HepG2 (cell line): ENCODE results near the gene SF3B2. TPM values are rescaled to one million over a fixed set of nuclear protein-coding genes. Genes with fewer than 3 reads are reported as not detected.
A peak's percentile ranks its signal among the peaks of the same experiment; 100 is the strongest.

Experiments used
- ATAC-seq: fragments of 200-7000 bp; cut with Tn5 transposase; 3 replicates; pipeline ENCODE4 v1.9.1; 2020; ENCODE audit warnings: mild to moderate bottlenecking, moderate library complexity
- BruUV-seq: library from RNA; stranded (reverse); fragments of 400-500 nt; replicated peaks from 2 replicates; lab custom pipeline; 2021; lab: Mats Ljungman, UMichigan
- CTCF ChIA-PET: fragments of 300-600 bp; formaldehyde crosslinking; extraction: SDS; loops from one replicate; lab custom pipeline; 2021; ENCODE audit warnings: low total read pairs, inconsistent platforms, low intra/inter-chr PET ratio; lab: Yijun Ruan, JAX
- POLR2A ChIA-PET: fragments of 350-600 bp; sonication (Branson Sonifier 250); formaldehyde crosslinking; loops from one replicate; lab custom pipeline; 2020; ENCODE audit warnings: antibody characterized with exemption, inconsistent platforms; lab: Yijun Ruan, JAX
- DNase-seq: peaks from one replicate; pipeline ENCODE4 v3.0.0-alpha.2; 2015; ENCODE audit warnings: low spot score
- FAIRE-seq: peaks from 3 replicates; lab custom pipeline; 2011; peaks lifted over from hg19 to GRCh38; lab: Jason Lieb, UNC
- H2AFZ ChIP-seq: one replicate; pipeline ENCODE4 v1.6.1; 2011; ENCODE audit warnings: low read length, inconsistent platforms
- H3K27ac ChIP-seq: fragments of 300-600 bp; 3 replicates; pipeline ENCODE4 v1.8.0; 2011; ENCODE audit warnings: mixed run types, mild to moderate bottlenecking, mixed read lengths, low read length, inconsistent platforms; ENCODE audit not compliant: insufficient read depth; ENCODE audit errors: extremely low read length
- H3K27me3 ChIP-seq, 2 experiments: fragments of 200-600 bp in 1 of 2; 2 replicates in 1 of 2; 3 replicates in 1 of 2; pipeline versions ENCODE4 v1.6.0 to v1.8.0; 2011; ENCODE audit warnings: low read length in 2 of 2, mild to moderate bottlenecking in 2 of 2, moderate library complexity in 2 of 2, inconsistent platforms in 1 of 2; ENCODE audit not compliant: insufficient read depth in 2 of 2, control insufficient read depth in 1 of 2
- H3K36me3 ChIP-seq, 2 experiments: fragments of 200-600 bp in 1 of 2; replicated peaks in 1 of 2; 2 replicates in 1 of 2; 3 replicates in 1 of 2; pipeline versions ENCODE4 v1.5.1 to v1.8.0; 2011; ENCODE audit warnings: low read length in 2 of 2, inconsistent platforms in 1 of 2; ENCODE audit not compliant: insufficient read depth in 2 of 2, control insufficient read depth in 1 of 2
- H3K4me1 ChIP-seq: 2 replicates; pipeline ENCODE4 v1.5.1; 2012; ENCODE audit warnings: low read length, inconsistent platforms; ENCODE audit not compliant: insufficient read depth
- H3K4me2 ChIP-seq: 2 replicates; pipeline ENCODE4 v1.6.0; 2011; ENCODE audit warnings: low read depth, low read length, inconsistent platforms
- H3K4me3 ChIP-seq, 3 experiments: fragments of 200-600 bp in 1 of 3; sonication (generic), shearing (Covaris generic) in 1 of 3; replicated peaks in 1 of 3; 2 replicates each; pipeline ENCODE4 v1.5.1; 2011 to 2016; ENCODE audit warnings: low read length in 3 of 3, inconsistent platforms in 2 of 3, low read depth in 2 of 3, mild to moderate bottlenecking in 2 of 3, control low read depth in 1 of 3, mixed read lengths in 1 of 3; ENCODE audit not compliant: insufficient read depth in 1 of 3
- H3K79me2 ChIP-seq: one replicate; pipeline ENCODE4 v1.6.1; 2011; ENCODE audit warnings: low read length, inconsistent platforms; ENCODE audit not compliant: insufficient read depth
- H3K9ac ChIP-seq: 2 replicates; pipeline ENCODE4 v1.6.0; 2011; ENCODE audit warnings: mild to moderate bottlenecking, low read depth, low read length, inconsistent platforms; ENCODE audit not compliant: insufficient read depth
- H3K9me3 ChIP-seq: 2 replicates; pipeline ENCODE4 v1.5.1; 2012; ENCODE audit warnings: mild to moderate bottlenecking, low read length
- H4K20me1 ChIP-seq: 2 replicates; pipeline ENCODE4 v1.6.0; 2011; ENCODE audit warnings: inconsistent platforms, mild to moderate bottlenecking, low read length, moderate library complexity; ENCODE audit not compliant: insufficient read depth
- ARID5B ChIP-seq: IDR thresholded peaks from 2 replicates; pipeline ENCODE4 v1.4.0; 2020; ENCODE audit warnings: mild to moderate bottlenecking, missing genetic modification reagents
- BRD4 ChIP-seq: sonication (generic); formaldehyde crosslinking; IDR thresholded peaks from 2 replicates; pipeline ENCODE4 v1.4.0; 2020; ENCODE audit warnings: missing genetic modification reagents
- HDAC6 ChIP-seq: fragments of 200-600 bp; sonication (generic); IDR thresholded peaks from 2 replicates; pipeline ENCODE4 v1.7.0; 2017; ENCODE audit warnings: mild to moderate bottlenecking, antibody characterized with exemption, low read length, low read depth
- HMG20B ChIP-seq: conservative IDR thresholded peaks from 2 replicates; pipeline ENCODE4 v1.6.1; 2016; ENCODE audit warnings: missing genetic modification reagents, missing compliant biosample characterization
- ISL2 ChIP-seq: sonication (generic); formaldehyde crosslinking; IDR thresholded peaks from 2 replicates; pipeline ENCODE4 v1.5.0; 2020; ENCODE audit warnings: missing genetic modification reagents
- KDM4B ChIP-seq: sonication (generic); formaldehyde crosslinking; IDR thresholded peaks from 2 replicates; pipeline ENCODE4 v1.4.0; 2020; ENCODE audit warnings: missing genetic modification reagents
- SIN3A ChIP-seq: IDR thresholded peaks from 2 replicates; pipeline ENCODE4 v1.6.1; 2011; ENCODE audit warnings: low read depth, mild to moderate bottlenecking, control low read depth, low read length, borderline replicate concordance
- YEATS2 ChIP-seq: sonication (generic); formaldehyde crosslinking; IDR thresholded peaks from 2 replicates; pipeline ENCODE4 v1.4.0; 2020; ENCODE audit warnings: missing genetic modification reagents, borderline replicate concordance
- ZBTB33 ChIP-seq: sonication (generic); formaldehyde crosslinking; IDR thresholded peaks from 2 replicates; pipeline ENCODE4 v1.4.0; 2020; ENCODE audit warnings: missing genetic modification reagents
- ZNF468 ChIP-seq: sonication (generic); formaldehyde crosslinking; IDR thresholded peaks from 2 replicates; pipeline ENCODE4 v1.8.0; 2022; ENCODE audit warnings: mild to moderate bottlenecking, moderate library complexity, missing genetic modification reagents
- WGBS: methylation state at CpG from one replicate; pipeline ENCODE4 v1.1.6; 2017; ENCODE audit warnings: low lambda C conversion rate; 5-methylcytosine and 5-hydroxymethylcytosine counted together
- in situ Hi-C: cut with HindIII; loops from 2 replicates; pipeline ENCODE4 v1.10.0; 2017; ENCODE audit warnings: low pct_unique_long_range_greater_than_20kb; ENCODE audit not compliant: extremely low pct_ligation_motif_present
- intact Hi-C: fragments of 100-400 bp; cut with micrococcal nuclease; formaldehyde crosslinking; loops from one replicate; pipeline ENCODE4 v1.10.0; 2022; ENCODE audit not compliant: unreplicated experiment
- polyA plus RNA-seq, 8 experiments: library from polyadenylated mRNA; depleted of rRNA in 3 of 8; stranded (reverse) in 7 of 8; unstranded in 1 of 8; fragments of >200 nt; fragmentation: Illumina TruSeq in 4 of 8; extraction: Trizol in 4 of 8; gene quantifications; 2 replicates each; pipeline versions ENCODE4 v1.2.1 to v1.2.3, GENCODE V29; 2011 to 2016; ENCODE audit warnings: low read depth in 4 of 8, missing spikeins in 1 of 8, mixed read lengths in 1 of 8; ENCODE audit not compliant: insufficient read depth in 1 of 8
- total RNA-seq, 5 experiments: library from RNA; depleted of rRNA; stranded (reverse); fragments of >200 nt; fragmentation: Illumina TruSeq; extraction: Trizol; gene quantifications; 2 replicates each; pipeline ENCODE4 v1.2.3, GENCODE V29; 2016; ENCODE audit warnings: low read depth in 1 of 5

Gene SF3B2
- total and polyA plus RNA-seq, 2 of the 13 experiments (the other 11 are each of a cell fraction or from before 2014, with no cell fraction given): 70.4 to 153 TPM

- H3K79me2 ChIP-seq: peaks cover 22% of the 10 kb centered on the region
- no peak for TF ChIP-seq BRD4 (CRISPR knock-in tag)
- TF ChIP-seq ISL2: no peak
- TF ChIP-seq YEATS2 (CRISPR knock-in tag): no peak
- TF ChIP-seq SIN3A: no peak
- no peak for TF ChIP-seq KDM4B (CRISPR knock-in tag)
- TF ChIP-seq HDAC6: no peak
- intact Hi-C loops: loop anchor here (5.0 kb wide), 1 partner anchor 52 kb away; no protein-coding TSS in a partner anchor
These were observed 32.8 kb downstream of the SF3B2 start for GRCh38 chr11:66084821-66085475.

GRCh38 chr11:66087148-66087908 is 35.2 kb downstream of the SF3B2 start:
- POLR2A ChIA-PET: interaction anchor here (1.5 kb wide), 1 partner anchor 32 kb away, joined by 4 read pairs; no protein-coding TSS in a partner anchor
- BruUV-seq: no TSS peak
- TF ChIP-seq ARID5B (CRISPR knock-in tag) (peak; percentile 36; the same call in 1 of the 2 replicates), HMG20B (no peak), ZBTB33 (CRISPR knock-in tag) (peak; percentile 66), ZNF468 (CRISPR knock-in tag) (no peak)

More at GRCh38 chr11:66084821-66085475, 32.8 kb downstream of the SF3B2 start:
- 93% methylated on average over 3 of the region's 3 CpGs for WGBS
- DNase-seq: no peak
- no peaks in the 10 kb centered on the region for H3K27me3 ChIP-seq
- no TSS peak for BruUV-seq
- peaks cover 0 to 2% of the 10 kb centered on the region in 2 experiments; a peak in 1 of 5 replicates for H3K36me3 ChIP-seq
- POLR2A ChIA-PET: no interaction called here
- H4K20me1 ChIP-seq: no peaks in the 10 kb centered on the region; the same call in 1 of the 2 replicates
- no peak overlapping the region for H2AFZ ChIP-seq
- no peaks in the 10 kb centered on the region for H3K9me3 ChIP-seq
- no peak for ATAC-seq
- H3K27ac ChIP-seq: no peak overlapping the region
- CTCF ChIA-PET: no interaction called here
- H3K9ac ChIP-seq: no peak overlapping the region
- H3K4me3 ChIP-seq: no peak overlapping the region
- peaks cover 57% of the 10 kb centered on the region for H3K4me1 ChIP-seq
- H3K4me2 ChIP-seq: no peak overlapping the region
- FAIRE-seq: no peak
- in situ Hi-C loops: no loop called here

More at GRCh38 chr11:66087148-66087908, 35.2 kb downstream of the SF3B2 start:
- H3K4me2 ChIP-seq: peak overlapping the region; percentile 52
- ATAC-seq: peak; percentile 79
- in situ Hi-C loops: no loop called here
- H3K9ac ChIP-seq: peak overlapping the region; percentile 13; the same call in 1 of the 2 replicates
- H2AFZ ChIP-seq: no peak overlapping the region
- peak overlapping the region; percentile 47 for H3K27ac ChIP-seq
- CTCF ChIA-PET: no interaction called here
- H4K20me1 ChIP-seq: no peaks in the 10 kb centered on the region
- H3K4me1 ChIP-seq: peaks cover 46% of the 10 kb centered on the region
- H3K36me3 ChIP-seq: no peaks in the 10 kb centered on the region
- H3K9me3 ChIP-seq: no peaks in the 10 kb centered on the region
- H3K27me3 ChIP-seq: no peaks in the 10 kb centered on the region
- H3K79me2 ChIP-seq: peaks cover 14% of the 10 kb centered on the region
- WGBS: 42% methylated on average over 9 of the region's 9 CpGs
- FAIRE-seq: no peak
- no peak for DNase-seq
- intact Hi-C loops: loop anchor here (1.0 kb wide), 1 partner anchor 32 kb away; no protein-coding TSS in a partner anchor
- H3K4me3 ChIP-seq: no peak overlapping the region
